Measurements from ENCODE around the gene DAB1.

DAB1 gene

DNA sequence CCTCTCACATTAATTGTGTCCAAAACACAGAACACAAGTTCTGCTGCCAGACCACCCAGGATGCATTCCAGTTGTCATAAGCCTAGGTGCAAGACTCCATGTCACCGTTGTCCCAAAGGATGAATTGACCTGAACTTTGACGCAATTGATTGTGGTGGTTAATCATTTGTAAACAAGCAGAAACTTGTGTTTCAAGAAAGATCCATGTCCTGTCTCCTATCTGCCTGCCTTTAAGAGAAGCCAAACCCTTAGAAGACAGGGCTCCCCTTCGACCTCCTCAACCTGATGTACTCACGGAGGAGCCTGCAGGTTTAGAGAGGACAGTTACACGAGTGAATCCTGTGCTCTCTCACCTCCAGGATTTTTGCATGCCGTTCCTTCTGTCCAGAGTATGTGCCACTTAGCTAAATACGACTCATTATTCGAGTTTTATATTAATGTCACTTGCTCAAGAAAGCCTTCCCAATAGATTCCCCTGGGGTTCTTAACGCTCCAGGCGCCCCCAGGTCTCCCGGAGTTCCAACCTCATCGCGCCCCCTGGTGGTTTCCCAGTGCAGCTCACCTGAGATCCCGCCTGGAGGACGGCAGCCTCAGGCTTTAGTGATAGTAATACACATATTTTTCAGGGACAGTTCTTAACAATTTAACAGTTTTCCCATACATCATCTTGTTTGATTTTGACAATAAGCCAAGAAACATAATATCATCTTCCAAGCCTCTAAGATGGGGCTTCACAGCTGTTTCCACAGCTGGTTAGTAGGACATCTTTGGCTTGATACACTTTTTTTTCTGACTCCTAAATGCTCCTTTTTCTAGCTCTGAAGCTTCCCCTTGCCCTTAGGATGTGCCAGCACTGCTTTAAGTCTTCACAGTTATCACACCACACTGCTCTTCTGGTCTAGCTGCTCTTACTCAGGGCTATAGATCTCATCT lies 455.7 kb downstream of the DAB1 start:
- DNase-seq = no peak

DNA sequence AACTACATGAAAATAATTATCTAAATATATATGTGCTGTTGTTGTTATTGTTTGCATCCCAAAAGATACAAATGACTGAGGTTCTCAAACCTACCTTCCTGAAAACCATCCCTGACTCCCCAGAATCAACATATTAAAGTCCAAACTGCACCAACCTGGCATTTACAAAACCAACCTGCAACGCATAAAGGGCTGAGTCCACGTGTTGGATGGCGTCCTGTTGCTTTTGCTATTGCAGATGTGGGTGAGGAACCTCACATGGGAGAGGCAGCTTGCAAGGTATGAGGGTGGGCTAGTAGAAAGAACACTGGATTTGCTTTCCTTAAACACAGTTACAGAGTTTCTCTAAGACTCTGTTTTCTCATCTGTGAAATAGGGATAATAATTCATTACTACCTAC lies 456.5 kb downstream of the DAB1 start:
- no peak for DNase-seq

DNA sequence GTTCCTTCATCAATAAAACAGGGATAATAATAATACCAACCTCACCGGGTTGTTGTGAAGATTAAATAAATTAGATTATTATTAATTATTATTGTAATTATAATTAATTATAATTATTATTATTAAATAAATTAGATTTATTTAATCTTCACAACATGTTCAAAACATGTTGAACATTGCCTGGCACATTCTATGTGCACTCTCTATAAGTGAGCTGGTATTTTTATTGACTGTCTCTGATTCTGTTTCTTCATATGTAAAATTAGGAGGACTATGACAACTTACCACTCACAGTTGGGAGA lies 457.2 kb downstream of the DAB1 start:
- DNase-seq = no peak

DNA sequence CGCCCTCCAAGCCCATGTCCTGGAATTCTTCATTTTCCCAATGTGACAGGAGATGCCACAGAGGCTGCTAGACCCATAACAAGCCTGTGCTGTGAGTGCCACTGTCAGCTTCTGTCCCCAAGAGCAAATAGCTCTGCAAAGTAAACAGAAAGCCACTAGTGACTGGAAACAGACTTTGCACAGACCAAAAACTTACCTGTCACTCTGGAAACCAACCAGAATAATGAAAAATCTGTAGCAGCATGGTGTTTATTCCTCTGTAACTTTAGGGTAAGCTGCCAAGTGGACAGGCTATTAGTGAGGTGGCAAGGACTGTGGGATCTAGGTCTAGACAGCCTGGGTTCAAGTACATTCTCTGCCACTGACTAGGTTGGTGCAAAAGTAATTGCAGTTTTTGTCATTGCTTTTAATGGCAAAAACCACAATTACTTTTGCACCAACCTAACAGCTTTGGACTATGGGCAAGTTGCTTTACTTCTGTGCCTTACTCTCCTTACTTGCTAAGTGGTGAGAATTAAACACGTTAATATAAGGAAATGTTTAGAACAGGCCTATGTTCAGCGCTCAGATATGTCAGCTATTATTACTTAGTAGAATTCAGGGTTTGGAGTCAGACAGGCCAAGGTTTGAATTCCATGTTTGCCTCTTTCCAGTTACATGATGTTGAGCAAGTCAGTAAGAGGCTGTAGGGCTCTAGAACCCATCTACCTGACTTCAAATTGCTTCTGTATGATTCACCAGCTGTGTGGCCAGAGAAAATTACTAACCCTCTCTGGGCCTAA lies 457.8 kb downstream of the DAB1 start, which contains the start of gene C8B:
TSS of gene C8B (minus strand) at position 100 of the 782 bp plus-strand sequence. CDS start at position 33, 67 bp downstream.
- no peak for DNase-seq

DNA sequence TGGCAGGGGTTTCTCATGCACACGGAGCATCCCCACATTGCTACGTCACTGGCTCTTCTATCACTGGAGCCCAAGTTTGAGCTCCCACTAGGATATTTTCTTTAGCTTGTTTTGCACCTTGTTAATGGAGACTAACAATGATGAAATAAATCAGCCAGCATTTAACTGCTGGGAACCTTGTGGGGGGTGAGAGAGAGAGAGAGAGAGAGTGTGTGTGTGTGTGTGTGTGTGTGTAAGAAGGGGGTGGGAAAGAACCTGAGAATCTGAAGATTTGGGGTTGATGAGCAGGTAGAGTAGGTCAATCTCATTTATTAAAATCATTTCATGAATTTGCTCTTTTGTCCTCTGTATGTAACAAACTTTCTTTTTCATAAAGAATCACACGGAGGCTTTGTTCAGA lies 458.7 kb downstream of the DAB1 start:
- DNase-seq = no peak

DNA sequence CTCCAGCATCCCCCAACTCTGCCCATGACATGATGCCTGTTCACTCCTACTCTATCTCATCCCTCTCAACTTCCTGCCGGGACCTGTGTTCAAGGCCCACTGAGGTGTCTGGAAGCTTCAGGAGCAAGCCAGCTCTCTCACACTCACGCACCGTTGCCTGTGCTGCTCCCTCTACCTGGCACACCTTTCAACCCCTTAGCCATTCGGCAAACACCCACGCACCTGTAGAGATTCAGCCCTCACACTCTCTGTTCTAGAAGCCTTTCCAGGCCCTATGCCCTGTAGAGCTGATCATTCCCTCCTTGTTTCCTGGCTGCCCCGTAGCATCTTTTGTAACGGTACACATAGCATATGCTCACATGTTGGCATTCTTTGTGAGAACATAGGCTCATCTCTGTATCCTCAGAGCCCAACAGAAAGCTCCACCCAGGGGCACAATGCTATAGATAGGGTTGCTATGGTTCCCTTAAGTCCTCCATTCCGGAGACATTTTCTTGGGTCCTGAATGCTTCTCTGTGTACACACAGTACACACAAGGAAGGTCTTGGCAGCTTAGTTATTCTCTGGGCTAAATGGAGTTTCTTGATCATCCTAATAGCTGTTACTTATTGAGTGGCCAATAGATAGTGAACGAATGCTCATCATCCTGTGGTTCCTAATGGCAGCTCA lies 459.4 kb downstream of the DAB1 start:
- no peak for DNase-seq

DNA sequence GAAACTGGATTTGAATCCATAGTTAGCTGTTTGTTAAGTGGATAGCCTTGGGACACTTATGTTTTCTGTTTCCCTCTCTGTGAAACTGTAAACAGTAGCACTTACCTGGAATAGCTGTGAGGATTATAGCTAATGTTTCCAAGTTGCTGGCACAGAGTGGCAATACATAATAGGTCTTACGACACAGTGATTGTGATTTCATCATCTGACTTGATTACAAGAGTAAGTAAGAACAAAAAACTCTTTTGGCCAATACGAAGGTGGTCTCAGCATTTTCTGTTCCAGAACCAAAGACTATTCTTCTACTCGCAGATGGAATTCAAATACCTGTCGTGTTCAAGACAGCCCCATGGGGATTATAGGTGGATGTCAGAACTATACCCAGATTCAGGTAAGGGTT lies 460.2 kb downstream of the DAB1 start:
- DNase-seq = no peak

DNA sequence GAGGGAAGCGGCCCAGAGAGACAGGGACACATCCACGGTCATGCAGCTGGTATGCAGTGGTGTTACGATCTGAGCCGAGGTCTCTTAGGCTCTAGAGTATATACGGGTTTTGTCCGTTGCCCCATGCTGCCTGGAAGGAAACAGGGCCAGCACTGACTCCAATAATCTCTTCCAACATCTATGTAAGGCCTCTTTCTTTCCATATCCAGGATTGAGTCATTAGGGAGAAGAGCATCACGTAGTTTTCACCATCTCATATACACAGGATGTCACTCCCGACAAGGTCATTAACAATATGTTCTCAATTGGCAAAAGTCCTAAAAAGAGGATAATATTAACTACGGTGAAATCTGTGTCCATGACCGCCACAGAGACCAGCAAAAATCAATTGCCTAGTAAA lies 462.4 kb downstream of the DAB1 start:
- DNase-seq = no peak

DNA sequence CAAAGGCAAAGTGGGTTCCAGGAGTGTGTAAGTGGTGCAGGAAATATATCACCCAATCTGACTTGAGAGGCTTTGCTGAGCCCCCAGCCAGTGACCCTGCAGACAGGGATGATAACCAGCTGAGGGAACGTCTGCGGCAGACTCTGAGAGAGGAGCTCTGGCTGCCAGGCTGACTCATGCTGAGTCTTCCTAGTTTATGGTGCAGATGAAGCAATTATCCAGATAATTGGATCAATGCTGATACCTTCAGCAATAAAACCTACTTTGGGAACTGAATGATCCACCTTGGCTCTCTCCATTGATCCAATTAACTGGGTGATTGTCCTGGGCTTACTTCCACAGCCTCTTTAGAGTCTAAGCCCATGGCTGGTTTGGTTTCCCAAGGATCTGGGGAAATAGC lies 465.3 kb downstream of the DAB1 start:
- no peak for DNase-seq

DNA sequence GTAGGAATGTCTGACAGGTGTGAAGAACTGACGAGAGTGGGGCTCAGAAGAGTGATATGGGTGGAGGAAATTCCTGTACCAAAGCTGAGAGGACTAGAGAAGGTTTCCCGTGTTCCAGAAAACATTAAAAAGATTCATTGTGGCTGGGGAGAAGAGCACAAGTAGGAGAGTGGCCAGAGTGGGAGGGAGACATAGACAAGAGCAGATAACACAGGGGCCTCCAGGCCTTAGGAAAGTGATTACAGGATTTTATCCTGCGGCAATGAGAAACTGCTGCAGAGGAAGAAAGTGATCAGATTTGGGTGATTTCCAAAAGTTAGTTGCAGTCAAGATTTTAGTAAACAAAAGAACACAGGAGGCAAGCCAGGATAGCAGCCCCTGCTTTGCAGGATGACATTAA lies 465.9 kb downstream of the DAB1 start:
- DNase-seq = no peak

DNA sequence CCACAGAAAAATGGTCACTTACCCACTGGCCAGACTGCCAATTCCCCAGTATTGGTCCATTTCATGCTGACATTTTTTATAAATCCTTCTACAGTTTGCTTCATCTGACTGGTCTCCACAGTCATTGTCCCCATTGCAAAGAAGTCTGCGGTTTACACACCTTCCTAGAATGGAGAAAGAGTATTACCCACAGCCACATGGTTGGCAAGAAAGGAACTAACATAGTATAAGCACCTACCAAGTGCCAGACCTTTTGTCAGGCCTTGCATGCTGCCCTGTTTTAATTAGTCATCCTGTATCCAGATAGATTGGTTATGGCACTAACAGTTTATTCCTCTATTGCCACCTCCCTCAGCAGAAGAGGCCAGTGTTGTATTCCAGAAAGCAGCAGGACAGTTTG lies 469.2 kb downstream of the DAB1 start:
- DNase-seq = no peak

DNA sequence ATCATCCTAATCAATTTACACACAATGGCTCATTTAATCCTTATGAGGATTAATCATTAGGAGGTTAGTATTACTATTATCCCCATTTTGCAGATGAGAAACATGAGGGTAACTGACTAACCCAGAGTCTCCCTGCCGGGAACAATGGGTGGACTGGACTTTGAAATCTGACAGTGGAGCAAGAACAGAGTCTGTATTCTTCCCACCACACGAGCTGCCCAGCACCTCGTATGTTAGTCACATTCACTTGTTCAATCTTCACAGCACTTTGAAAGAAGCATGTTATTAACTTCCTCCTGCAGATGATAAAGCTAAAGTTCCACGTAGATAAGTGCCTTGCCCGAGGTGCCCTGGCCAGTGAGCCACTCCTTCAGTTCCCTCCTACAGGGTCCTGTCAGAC lies 470.5 kb downstream of the DAB1 start:
- no peak for DNase-seq

DNA sequence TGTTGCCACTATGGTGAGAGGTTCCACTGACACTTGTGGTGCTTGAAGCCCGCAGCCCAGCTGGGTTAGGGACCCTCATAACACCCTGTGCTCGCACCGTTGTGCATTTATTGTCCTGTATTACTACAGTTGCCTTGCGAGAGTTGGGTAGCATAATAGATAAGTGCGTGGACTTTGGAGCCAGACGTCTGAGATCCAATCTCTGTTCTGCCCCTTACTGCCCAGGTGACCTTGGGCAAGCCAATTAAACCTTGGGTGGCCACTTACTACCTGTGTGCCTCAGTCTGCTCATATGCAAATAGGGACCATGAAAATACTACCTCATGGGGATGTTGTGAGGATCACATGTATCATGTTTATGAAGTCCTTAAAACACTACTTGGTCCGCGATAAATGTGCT lies 471.4 kb downstream of the DAB1 start:
- DNase-seq = no peak

DNA sequence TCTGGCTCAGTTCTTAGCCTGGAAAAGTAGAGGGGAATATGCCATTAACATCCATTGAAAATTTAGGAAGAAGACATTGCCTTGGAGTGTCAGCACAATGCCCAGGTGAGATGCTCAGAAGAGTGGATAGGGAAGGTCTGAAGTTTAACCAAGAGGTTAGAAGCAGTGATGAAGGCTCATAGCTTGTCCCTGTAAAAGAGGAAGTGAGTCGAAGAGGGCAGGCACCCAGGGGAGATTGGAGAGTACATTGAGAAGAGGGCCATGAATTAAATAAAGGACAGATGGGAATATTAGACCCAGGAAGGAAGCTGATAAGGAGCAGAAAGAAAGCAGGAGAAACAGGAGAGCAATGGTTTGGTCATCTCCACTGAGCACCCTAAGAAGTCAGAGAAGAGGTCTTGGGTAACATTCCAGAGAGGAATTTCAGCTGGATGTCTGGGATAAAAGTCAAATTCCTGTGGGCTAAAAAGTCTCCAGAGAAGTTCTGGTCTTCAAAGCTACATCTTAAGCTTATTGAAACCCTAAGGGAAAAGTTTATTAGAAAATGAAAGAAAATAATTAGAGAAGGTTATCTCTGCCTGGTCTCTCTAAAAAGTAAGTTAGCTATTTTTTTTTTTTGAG lies 475.3 kb downstream of the DAB1 start:
- DNase-seq = no peak
